Cardiac ventricle fibroblast (primary cell): ENCODE measurements around the gene DOK6. TPM values are rescaled to one million over a fixed set of nuclear protein-coding genes. Genes with fewer than 3 reads are reported as not detected.

Experiments
- total RNA-seq: library from RNA; depleted of rRNA; stranded (reverse); fragments of >200 nt; gene quantifications from 2 replicates; pipeline ENCODE4 v1.2.3, GENCODE V29; 2015

Gene DOK6
- total RNA-seq, result 0.98 and 1.00 TPM in 2 replicates

DNA sequence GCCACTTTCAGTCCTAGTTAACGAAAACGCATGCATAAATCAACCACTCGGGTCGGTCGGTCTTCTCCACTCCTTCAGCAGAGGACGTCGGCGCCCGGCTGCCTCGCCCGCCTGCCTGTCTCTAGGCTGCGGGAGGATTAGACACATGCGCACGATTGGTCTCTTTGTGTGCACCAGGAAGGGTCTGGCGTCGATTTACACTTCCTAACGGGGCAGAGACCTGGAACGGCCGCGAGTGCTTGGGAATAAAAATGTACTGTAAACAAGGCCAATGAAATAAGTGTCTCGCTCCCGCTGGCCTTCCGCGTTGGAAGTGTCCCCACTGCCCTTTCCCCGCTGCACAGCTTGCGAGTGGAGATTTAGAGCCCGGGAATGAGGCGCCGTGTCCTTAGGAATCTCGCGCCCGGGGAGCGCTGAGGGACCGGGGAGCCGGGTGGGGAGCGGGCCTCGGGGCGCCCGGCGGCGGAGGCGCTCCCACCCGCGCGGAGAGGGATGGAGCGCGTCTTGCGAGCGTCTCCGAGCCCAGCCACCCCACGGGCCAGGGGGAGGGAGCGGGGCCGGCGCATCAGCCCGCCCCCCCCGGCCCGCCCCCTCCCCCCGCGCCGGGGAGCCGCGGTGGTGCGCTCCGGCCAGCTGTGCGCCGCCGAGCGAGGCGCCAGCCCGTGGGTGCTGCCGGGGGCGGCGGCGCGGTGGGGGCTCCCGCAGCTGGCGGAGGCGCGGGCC is at the start of gene DOK6:
TSS of gene DOK6 (plus strand) at position 636 of the 723 bp plus-strand sequence.

